Endometrium (tissue), 2 donors: ENCODE results near the gene FOXA2.
"Not testable (repeated sequence)": the region's sequence is repeated elsewhere in the genome, so short reads cannot be mapped to it uniquely, and the experiment has no call there.

Experiments used
- FAIRE-seq: peaks from 2 replicates; lab custom pipeline; 2012; peaks lifted over from hg19 to GRCh38; lab: Jason Lieb, UNC
- donor health status: control.
- donor health status: control.

FOXA2 gene

DNA sequence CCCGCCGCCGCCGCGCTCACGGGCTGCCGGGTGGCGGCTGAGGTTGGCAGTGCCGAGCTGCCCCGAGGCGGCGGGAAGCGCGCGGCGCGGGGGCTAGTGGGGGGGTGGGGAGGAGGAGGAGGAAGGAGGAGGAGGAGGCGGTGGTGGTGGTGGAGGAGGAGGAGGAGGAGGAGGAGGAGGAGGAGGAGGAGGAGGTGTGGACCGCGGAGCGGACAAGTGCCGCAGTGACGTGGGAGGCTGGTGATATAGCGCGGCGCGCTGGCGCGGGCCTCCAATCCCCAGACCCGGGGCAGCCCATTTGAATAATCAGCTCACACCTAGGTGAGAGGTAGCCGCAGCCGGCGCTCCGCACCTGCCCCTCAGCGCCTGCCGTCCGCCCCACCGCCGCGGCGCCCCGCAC lies at the start of gene FOXA2:
TSS of gene FOXA2 (minus strand) at position 51 of the 400 bp plus-strand sequence. CDS start 294 bp downstream, outside the sequence.
- no peak for FAIRE-seq

DNA sequence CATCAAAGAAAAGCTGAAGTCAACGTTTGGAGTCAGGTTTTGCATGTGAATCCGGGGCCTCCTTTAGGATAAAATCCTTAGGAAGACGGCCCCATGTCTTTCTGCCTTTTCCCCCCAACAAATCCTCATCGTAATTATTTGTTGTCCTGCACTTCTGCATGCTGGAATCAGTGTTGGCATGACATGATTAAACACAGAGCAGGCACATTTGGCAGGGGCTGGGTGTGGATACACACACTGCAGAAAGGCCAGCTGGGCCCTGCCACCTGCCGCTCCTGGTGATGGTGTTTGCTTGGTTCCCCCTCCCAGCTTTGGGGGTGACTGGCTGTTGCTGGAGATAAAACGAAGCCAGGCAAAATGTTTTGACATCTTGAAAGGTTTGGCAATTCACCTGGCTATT lies 46.3 kb upstream of the FOXA2 start:
- FAIRE-seq = no peak

DNA sequence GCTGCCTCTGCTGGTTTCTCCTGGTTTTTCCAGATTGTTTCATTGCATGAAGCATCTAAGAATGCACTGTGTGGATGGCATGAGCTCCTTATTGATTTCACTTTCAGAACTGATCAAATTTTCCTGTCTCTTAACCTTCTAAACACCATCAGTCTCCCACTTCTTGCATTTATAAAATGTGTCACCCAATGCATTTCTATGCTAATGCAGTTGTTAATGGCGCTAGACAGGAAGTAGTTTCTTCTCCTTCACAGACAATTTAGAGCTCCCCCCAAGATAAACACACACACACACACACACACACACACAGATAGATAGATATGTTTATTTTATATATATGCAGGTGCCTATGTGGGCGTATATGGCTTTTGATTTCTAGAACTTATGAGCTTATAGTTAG lies 45.6 kb upstream of the FOXA2 start:
- FAIRE-seq = no peak

DNA sequence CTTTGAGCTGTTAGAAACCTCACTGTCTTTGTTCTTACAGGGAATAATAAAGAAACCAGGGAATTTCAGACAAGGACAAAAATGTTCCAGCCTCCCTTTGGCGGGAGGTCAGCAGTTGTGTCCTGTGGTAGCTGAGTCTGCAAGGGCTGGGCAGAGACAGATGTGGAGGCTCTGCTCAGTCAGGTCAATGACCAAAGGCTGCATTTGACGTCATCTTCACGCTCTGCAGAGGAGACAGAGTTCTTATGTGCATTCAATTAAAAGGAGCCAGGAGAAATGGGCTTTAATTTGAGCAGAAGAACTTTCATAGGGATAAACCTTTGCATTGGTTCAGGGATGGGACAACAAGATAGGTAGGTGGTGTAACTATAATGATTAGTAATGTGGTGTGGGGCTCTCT lies 45.1 kb upstream of the FOXA2 start:
- no peak for FAIRE-seq

DNA sequence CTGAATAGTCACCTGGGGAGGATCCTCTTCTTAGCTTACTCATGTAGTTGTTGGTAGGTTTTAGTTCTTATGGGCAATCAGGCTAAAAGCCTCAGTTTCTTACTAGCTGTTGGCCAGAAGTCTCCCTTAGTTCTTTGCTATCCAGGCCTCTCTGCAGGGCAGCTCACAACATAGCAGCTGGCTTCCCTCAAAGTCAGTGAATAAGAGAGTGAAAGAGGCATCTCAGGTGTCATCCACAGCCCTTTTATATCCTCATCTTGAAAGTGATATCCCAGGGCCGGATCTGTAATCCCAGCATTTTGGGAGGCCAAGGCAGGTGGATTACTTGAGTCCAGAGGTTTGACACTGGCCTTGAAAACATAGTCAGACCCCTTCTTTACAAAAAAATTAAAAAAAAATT lies 42.1 kb upstream of the FOXA2 start:
- no peak for FAIRE-seq

DNA sequence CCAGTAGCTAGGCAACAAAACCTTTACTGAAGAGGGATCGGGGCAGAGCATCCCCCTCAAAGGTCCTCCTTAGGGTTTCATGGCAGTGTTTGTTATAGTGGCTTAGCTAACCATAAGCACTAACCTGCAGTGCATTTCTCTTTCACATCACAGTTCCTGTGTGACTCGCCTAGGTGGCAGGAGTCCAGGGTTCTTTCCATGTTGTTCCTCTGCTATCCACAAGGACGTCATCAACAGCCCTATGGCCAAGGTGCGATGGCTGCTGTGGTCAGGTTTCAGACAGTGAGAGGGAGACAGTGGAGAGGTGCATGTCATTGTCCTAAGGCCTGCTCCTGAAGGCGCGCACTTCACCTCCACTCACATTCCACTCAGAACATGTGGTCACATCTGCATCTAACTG lies 38.8 kb upstream of the FOXA2 start:
- no peak for FAIRE-seq

DNA sequence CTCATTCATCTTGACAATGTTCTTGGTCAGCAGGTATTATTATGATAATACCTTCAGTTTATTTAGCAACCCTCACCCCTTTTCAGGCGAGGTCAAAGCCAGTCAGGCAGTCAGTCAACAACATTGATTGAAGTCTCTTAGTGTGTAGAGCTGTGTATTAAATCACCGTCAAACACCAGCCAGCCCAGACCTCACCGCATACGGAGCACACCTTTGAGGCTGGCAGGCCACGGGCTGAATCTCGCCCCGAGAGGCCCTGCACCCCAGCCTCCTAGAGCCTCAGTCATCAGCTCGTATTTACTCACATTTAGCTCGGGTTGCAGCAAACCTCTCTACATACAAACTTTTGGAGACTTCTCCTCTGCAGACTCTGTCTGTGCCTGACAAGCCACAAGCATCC lies 36.0 kb upstream of the FOXA2 start:
- FAIRE-seq = no peak

DNA sequence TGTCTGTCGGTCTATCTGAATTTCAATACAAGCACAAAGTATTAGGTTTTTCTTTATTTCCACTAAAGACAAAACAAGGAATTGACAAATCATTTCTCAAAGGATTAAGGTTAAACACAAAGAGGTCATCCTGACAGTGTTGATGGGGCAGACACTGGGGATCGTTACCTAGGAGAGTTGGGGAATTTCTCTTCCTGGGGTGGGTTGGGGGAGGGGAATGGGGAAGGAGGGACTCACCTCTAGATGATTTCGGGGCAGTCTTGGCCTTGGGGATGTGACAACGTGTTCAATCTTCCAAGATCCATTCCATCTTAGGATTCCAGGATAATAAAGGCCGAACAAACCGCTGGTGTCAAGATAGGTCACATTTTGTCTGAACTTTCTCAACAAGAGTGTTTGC lies 35.4 kb upstream of the FOXA2 start:
- no peak for FAIRE-seq

DNA sequence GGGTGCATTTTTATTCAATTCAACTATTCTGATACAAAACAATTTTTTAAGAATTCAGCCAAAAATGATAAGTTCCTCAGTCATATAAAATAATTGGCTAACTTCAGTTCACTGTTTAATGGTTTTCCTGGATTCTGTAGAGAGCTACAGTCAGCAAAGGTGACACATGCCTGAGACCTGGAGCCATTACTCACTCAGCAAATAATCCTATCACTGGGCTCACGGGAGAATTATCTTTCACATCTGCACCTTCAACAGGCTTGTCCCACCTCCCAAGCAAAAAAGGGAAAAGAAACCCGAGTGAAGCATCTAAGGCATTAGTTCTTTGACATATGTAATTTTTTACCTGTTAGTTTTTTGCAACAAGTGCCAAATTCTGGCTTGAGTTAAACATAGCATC lies 34.9 kb upstream of the FOXA2 start:
- no peak for FAIRE-seq

DNA sequence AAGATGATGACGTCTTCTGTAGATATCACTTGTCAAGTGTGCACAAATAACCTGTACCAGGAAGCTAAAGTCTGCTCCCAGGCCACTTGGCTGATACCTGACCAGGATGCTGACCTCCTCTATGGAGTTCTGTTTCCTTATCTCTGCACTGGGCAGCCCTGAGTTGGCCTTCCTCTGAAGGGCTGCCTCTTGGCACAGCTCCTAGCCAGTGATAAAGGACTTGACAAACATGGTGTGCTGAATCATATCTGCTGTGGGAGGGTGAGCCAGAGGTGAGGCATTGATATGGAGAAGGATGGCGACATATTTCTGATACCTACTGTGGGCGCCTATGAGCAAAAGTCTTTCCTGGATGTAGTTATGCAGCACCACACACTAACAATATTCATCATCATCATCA lies 32.8 kb upstream of the FOXA2 start:
- FAIRE-seq = no peak

DNA sequence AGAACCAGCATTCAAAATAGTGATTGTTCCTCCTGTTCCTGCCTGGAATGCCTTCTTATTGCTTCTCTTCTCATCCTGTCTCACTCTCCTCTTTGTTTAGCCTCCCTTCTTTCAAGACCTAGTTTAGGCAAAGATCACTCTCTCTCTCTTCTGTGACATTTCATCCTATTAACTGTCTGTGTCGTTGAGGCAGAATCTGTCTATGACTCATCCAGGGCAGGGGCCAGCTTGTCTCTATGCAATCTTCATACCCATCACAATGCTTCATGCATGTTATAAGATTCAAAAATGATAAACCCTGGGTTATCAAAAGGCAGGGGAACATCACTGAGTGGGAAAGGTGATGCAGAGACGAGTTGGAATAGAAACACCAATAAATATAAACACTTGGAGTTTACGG lies 32.2 kb upstream of the FOXA2 start:
- no peak for FAIRE-seq

DNA sequence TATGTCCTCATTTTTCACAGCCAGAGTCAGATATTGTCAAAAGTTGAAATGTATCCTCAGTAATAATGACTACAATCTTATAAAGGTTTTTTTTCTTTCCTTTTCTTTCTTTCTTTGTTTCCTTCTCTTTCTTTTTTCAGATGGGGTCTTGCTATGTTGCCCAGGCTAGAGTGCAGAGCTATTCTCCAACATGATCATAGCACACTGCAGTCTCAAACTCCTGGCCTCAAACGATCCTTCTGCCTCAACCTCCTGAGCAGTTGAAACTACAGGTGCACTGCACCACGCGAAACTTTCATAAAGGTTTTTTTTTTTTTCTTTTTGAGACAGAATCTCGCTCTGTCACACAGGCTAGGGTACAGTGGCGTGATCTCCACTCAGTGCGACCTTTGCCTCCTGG lies 31.1 kb upstream of the FOXA2 start:
- no peak for FAIRE-seq

DNA sequence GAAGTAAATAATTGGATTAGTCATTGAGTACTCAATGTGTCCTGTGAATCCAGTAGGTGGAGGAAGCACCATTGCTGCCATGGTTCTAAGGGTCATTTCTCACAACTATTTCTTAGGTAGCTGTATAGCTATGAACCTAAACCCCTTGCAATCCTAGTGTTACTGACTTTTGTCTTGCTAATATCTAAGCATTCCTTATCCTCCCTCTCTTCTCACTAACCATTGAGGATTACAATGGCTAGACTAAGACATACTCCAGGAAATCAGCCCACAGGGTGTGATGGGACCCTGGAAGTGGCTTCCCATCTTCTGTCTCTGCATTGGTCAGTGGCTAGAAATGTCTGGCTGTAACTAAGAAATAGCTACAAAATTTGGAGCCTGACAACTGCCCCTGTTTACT lies 27.3 kb upstream of the FOXA2 start:
- no peak for FAIRE-seq

DNA sequence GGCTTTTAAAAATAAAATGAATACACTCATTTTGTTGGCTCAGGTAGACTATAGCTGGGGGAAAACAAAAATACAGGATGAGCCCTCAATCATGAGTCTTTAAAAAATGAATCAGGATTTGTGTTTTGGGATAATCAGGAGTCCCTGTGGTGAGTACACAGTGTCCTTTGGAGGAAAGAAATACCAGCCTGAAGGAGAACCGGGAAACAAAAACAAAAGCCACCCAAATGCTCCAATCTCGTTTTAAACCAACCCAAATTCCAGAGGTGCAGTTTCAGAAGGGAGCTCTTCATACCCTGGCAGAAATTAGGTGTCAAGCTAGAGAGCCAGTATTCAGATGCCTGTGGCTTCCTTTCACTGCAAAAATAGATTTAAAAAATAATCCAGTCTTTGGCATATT lies 23.3 kb upstream of the FOXA2 start:
- FAIRE-seq = no peak

DNA sequence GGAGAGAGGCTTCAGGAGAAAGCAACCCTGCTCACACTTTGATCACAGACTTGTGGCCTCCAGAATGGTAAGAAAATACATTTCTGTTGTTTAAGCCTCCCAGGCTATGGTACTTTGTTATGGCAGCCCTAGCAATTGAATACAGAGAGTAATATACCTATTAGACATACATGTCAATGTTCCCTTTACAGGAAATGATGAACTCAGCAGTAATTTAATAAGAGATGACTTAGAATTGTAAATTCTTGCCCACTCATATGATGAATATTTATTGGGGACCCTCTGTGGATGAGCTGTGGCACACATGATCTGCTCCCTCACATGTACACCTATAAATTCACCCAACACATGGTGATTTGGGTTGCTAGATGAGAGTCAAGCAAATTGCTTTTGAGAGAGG lies 20.4 kb upstream of the FOXA2 start:
- FAIRE-seq = no peak

DNA sequence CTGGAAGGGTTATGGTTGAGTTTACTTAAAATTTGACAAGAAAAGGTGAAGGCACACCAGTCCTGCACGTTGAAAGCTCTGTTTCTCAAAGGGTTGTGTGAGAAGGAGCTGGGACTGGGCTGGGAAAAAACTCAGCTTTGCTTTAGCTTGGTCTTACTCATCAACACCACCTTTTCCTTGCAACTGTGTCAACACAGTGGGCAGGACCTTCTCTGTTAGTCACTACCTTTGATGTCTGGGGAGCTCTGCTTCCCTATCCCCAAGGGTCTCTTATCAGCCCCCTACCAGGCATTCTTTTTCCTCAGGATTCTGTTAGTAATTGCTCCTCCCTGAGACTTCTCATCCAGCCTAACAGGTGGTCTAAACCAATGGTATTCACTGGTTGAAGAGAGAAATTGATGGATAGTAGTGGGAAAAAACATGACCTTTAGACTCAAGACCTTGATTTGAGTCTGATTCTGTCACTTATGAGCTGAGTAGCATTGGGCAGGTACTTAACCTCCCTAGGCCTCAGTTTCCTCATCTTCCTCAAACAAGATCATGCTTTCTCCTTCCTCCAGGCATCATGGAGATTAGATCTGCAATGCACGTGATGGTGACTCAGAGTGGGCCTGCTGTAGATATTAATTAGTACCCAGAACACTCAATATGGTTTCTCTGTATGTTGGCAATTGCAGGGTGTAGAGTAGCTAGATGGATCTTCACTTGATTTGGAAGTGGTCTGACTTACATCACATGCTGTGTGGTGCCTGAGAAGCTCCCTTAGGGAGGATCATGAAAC lies 17.2 kb upstream of the FOXA2 start:
- no peak for FAIRE-seq

DNA sequence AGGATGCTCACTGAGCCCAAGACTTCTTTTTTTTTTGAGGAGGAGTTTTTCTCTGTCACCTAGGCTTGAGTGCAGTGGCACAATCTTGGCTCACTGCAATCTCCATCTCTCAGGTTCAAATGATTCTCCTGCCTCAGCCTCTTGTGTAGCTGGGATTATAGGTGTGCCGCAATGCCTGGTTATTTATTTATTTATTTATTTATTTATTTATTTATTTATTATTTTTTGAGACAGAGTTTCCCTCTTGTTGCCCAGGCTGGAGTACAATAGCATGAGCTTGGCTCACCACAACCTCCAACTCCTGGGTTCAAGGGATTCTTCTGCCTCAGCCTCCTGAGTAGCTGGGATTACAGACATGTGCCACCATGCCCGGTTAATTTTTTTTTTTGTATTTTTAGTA lies 14.9 kb upstream of the FOXA2 start:
- FAIRE-seq = not testable (repeated sequence)

DNA sequence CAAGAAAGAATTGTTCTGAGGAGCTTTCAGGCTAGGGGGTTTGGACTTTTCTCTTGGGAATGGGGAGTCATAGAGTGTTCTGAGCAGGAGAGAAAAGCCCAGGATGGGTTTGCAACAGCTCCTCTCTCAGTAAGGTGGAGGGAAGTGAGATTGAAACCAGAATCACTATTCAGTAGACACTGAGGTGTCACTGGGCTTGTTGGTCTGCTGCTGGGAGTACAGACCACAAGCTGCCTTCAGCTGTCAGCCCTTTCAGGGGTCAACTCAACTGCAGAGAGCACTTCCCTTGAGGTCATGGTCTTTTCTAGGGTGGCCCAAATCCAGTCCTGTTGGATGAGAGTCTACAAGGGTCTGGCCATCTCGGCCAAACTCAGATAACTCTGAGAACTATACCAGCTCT lies 12.9 kb upstream of the FOXA2 start:
- FAIRE-seq = no peak

DNA sequence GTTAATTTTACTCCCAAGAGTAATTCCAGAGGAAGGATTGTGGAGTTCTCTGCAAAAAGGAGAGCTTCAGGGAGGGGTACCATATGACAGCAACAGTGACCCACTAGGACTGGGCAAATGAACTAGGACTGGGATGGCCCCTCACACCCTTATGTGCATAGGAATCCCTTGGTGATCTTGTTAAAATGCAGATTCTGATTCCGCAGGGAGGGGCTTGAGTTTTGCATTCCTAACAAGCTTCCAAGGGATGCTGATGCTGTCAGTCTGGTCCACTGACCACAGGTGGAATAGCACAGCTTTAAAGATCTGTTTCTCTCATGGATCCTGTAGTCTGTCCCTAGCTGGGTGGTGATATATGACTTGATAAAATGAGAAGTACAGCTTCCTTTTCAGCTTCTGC lies 6.3 kb upstream of the FOXA2 start:
- FAIRE-seq = no peak

DNA sequence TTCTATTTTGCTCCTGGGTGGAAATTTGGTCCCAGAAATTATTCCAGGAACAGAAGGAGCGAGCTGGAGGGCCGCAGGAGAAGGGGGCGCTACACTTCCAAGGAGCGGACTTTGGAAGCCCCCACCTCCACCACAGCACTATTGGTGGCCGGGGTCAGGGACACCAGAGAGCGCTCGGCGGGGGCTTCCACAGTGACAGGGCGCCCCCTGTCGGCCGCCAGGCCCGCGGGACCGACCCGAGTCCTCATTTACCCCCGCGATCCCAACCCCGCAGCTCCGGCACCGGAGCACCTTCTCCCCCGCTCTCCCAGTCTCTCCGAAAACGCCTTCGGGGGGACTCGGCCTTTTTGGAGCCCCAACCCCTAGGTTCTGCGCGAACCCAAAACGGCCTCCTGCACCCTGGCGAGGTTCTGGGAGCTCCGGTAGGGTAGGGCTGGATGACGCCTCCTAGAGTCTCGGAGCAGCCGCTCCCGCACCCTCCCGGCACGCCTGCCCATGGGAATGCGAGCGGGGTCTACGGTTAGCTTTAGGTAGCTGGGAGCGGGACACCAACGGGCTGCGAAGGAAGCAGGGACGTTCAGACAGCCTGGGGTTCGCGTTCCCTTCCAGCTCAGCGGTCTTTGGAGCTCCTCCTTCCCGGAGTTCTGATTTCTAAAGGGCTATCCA lies 2.4 kb upstream of the FOXA2 start:
- no peak for FAIRE-seq

DNA sequence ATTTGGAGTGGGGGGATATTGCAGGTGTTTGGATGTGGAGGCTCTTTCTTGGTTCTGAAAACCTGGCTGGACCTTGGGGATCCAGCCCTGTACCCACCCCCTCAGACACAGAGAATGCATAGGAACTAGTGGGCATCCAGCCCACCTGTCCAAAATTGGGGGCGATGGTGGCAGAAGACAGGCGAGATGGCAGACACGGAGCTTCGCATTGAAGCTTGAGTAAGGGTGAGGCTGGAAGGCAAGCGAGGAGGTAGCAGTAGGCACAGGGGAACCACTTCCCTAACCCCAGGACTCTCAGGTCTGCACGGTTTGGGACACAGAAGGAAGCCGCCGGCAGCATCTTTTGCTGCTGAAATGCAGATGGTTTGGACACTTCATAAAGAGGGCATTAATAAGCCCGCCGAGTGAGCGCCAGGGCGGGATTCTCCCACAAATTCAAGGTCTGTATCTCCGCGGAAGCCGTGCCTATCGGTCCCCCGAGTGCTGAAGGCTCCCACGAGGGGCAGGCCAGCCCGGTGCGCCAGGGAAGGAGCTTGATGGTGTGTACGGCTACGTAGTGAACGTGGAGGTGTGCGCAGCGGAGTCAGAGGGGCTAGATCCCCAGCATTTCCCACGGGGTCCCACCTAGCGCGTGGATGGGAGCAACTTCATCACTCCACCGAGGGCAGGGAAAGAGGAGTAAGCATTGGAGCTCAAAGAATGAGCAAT lies 1.6 kb upstream of the FOXA2 start:
- FAIRE-seq = no peak

DNA sequence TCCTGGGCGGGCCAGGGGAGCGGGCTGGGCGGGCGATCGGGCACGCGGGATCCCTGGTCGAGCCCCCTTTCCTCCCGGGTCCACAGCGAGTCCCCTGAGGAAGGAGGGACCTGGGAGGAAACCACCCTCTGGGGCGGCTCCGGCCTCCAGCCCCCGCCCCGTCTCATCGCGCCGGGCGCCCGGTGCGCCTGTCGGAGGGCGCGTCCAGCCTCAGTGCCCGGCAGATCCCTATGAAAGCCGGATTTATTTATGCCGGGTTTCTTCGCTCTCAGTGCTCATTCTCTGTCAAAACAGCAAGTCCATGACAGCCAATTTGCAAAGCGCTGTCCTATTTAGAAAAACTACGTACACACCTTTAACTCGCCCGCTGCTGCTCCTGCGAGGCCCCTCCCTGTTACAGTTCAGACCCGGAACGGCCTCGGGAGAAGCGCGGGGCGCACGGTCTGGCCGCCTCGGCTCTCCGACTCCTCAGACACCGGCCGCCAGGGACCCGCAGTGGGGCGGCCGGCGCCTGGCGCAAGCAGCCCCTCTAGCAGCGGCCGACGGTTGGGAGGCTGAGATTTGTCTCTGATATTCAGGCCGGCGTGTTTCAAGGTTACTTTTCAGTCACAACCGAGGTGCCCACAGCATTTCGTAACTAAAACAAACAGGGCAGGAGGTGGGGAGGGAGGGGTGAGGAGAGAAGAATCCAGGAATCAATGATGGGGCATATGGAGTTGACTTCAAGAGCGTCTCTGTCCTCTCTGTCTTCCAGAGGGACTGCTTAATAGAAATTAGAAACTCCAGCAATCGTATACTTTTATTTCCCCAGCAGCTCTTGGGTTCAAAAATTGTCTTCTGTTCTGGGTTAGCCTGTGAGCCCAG lies 782 bp upstream of the FOXA2 start:
- no peak for FAIRE-seq
